Hepatocyte (in vitro differentiated cells): ENCODE data around the gene CCDC102B.

Experiments
- EZH2 ChIP-seq: fragments of 200-600 bp; sonication (generic); IDR thresholded peaks from 2 replicates; pipeline ENCODE4 v1.6.1; 2016; ENCODE audit warnings: antibody characterized with exemption, mild to moderate bottlenecking, borderline replicate concordance
- EZH2phosphoT487 ChIP-seq: fragments of 200-600 bp; sonication (generic); IDR thresholded peaks from one replicate; pipeline ENCODE4 v1.6.1; 2018; ENCODE audit warnings: antibody characterized with exemption, mild to moderate bottlenecking, low read depth, moderate library complexity; ENCODE audit not compliant: unreplicated experiment, severe bottlenecking
- TF ChIP-seq, protein P1 (sequence below): fragments of 200-600 bp; sonication (generic); IDR thresholded peaks from 2 replicates; pipeline ENCODE4 v1.5.1; 2016; ENCODE audit warnings: antibody characterized with exemption, mild to moderate bottlenecking; ENCODE audit not compliant: poor library complexity

GRCh38 chr18:68779169-68779568 is 18.7 kb upstream of the CCDC102B start:
- TF ChIP-seq EZH2: no peak
- TF ChIP-seq, protein P1, sequence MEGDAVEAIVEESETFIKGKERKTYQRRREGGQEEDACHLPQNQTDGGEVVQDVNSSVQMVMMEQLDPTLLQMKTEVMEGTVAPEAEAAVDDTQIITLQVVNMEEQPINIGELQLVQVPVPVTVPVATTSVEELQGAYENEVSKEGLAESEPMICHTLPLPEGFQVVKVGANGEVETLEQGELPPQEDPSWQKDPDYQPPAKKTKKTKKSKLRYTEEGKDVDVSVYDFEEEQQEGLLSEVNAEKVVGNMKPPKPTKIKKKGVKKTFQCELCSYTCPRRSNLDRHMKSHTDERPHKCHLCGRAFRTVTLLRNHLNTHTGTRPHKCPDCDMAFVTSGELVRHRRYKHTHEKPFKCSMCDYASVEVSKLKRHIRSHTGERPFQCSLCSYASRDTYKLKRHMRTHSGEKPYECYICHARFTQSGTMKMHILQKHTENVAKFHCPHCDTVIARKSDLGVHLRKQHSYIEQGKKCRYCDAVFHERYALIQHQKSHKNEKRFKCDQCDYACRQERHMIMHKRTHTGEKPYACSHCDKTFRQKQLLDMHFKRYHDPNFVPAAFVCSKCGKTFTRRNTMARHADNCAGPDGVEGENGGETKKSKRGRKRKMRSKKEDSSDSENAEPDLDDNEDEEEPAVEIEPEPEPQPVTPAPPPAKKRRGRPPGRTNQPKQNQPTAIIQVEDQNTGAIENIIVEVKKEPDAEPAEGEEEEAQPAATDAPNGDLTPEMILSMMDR: no peak
- no peak for TF ChIP-seq EZH2phosphoT487
